Esophagus muscularis mucosa (tissue), 3 donors: ENCODE measurements around the gene RNF217.

ENCODE experiments used
- CTCF ChIP-seq, 3 experiments: fragments of 200-600 bp in 2 of 3; fragments of 450-650 bp in 1 of 3; sonication (generic) in 2 of 3; IDR thresholded peaks; one replicate each; pipeline ENCODE4 v1.5.1; 2017 to 2019; ENCODE audit warnings: antibody characterized with exemption in 3 of 3, mild to moderate bottlenecking in 2 of 3, moderate library complexity in 1 of 3
- POLR2A ChIP-seq: fragments of 450-650 bp; IDR thresholded peaks from one replicate; pipeline ENCODE4 v1.6.1; 2017; ENCODE audit warnings: antibody characterized with exemption, moderate library complexity, mild to moderate bottlenecking, low read depth

- TF ChIP-seq CTCF (IDR thresholded peaks at IDR 0.05): no peak
- TF ChIP-seq POLR2A: no peak
Observed at GRCh38 chr6:124926435-124926834, 35.8 kb upstream of the RNF217 start.
